HG03565 (cell line): Measurements from ENCODE around the gene NPM3.
A peak's percentile ranks its signal among the peaks of the same experiment; 100 is the strongest.
"Not testable (repeated sequence)": the region's sequence is repeated elsewhere in the genome, so short reads cannot be mapped to it uniquely, and the experiment has no call there.

Source experiments
- ATAC-seq: cut with Tn5 transposase; IDR thresholded peaks from one replicate; pipeline ENCODE4 v1.9.1; 2021; ENCODE audit warnings: mild to moderate bottlenecking, moderate library complexity; ENCODE audit not compliant: unreplicated experiment

Gene NPM3

GRCh38 chr10:101807158-101807557, 23.9 kb upstream of the NPM3 start:
- ATAC-seq = no peak

GRCh38 chr10:101803511-101803910, 20.3 kb upstream of the NPM3 start:
- ATAC-seq = no peak

GRCh38 chr10:101797403-101798059, 14.3 kb upstream of the NPM3 start:
- ATAC-seq = no peak

- ATAC-seq = no peak
Observed at GRCh38 chr10:101793526-101793925, 10.3 kb upstream of the NPM3 start.

GRCh38 chr10:101789686-101790085, 6.4 kb upstream of the NPM3 start:
- no peak for ATAC-seq

- not testable (repeated sequence) for ATAC-seq
Observed at GRCh38 chr10:101789231-101789630, 6.0 kb upstream of the NPM3 start.

GRCh38 chr10:101785801-101786200, 2.6 kb upstream of the NPM3 start:
- no peak for ATAC-seq

GRCh38 chr10:101784558-101784957, 1.3 kb upstream of the NPM3 start:
- no peak for ATAC-seq

- ATAC-seq = no peak
Observed at GRCh38 chr10:101783736-101784118, 481 bp upstream of the NPM3 start.

- no peak for ATAC-seq
Observed at GRCh38 chr10:101781984-101782810, 1.0 kb downstream of the NPM3 start.

- ATAC-seq = no peak
Observed at GRCh38 chr10:101781655-101781983, 1.6 kb downstream of the NPM3 start.

- no peak for ATAC-seq
Observed at GRCh38 chr10:101780818-101781654, 2.2 kb downstream of the NPM3 start.

- ATAC-seq = no peak
Observed at GRCh38 chr10:101780187-101780817, 2.9 kb downstream of the NPM3 start.

- peak; percentile 40 for ATAC-seq
Observed at GRCh38 chr10:101779544-101780186, 3.6 kb downstream of the NPM3 start.

- ATAC-seq = no peak
Observed at GRCh38 chr10:101778781-101779543, 4.3 kb downstream of the NPM3 start.

- no peak for ATAC-seq
Observed at GRCh38 chr10:101778151-101778780, 5.0 kb downstream of the NPM3 start.

GRCh38 chr10:101777619-101778145, 5.6 kb downstream of the NPM3 start:
- ATAC-seq = no peak

- ATAC-seq = no peak
Observed at GRCh38 chr10:101776161-101776817, 7.0 kb downstream of the NPM3 start.
